ENCODE data around the gene SLC35F1.

The SLC35F1 gene

GRCh38 chr6:118200160-118200559 is 293.1 kb downstream of the SLC35F1 start:
- no peak for DNase-seq (ENCODE audit: low read depth)

GRCh38 chr6:118202517-118202916 is 295.5 kb downstream of the SLC35F1 start:
- DNase-seq (ENCODE audit: low read depth), result no peak

- no peak for DNase-seq (ENCODE audit: low read depth)
These were observed 296.5 kb downstream of the SLC35F1 start for GRCh38 chr6:118203545-118203944.

- DNase-seq (ENCODE audit: low read depth), result no peak
These were observed 299.2 kb downstream of the SLC35F1 start for GRCh38 chr6:118206221-118206620.

GRCh38 chr6:118207947-118208346 is 300.9 kb downstream of the SLC35F1 start:
- DNase-seq (ENCODE audit: low read depth), result no peak

- no peak for DNase-seq (ENCODE audit: low read depth)
These were observed 305.5 kb downstream of the SLC35F1 start for GRCh38 chr6:118212451-118213173.

- no peak for DNase-seq (ENCODE audit: low read depth)
These were observed 308.2 kb downstream of the SLC35F1 start for GRCh38 chr6:118215269-118215668.

GRCh38 chr6:118216751-118217150 is 309.7 kb downstream of the SLC35F1 start:
- DNase-seq (ENCODE audit: low read depth), result no peak

- no peak for DNase-seq (ENCODE audit: low read depth)
These were observed 311.1 kb downstream of the SLC35F1 start for GRCh38 chr6:118218156-118218555.

GRCh38 chr6:118220429-118221128 is 313.5 kb downstream of the SLC35F1 start:
- DNase-seq (ENCODE audit: low read depth), result no peak

- no peak for DNase-seq (ENCODE audit: low read depth)
These were observed 316.3 kb downstream of the SLC35F1 start for GRCh38 chr6:118223316-118223715.

- no peak for DNase-seq (ENCODE audit: low read depth)
These were observed 321.8 kb downstream of the SLC35F1 start for GRCh38 chr6:118228886-118229285.

GRCh38 chr6:118240878-118241528 is 333.9 kb downstream of the SLC35F1 start:
- DNase-seq (ENCODE audit: low read depth), result no peak

- no peak for DNase-seq (ENCODE audit: low read depth)
These were observed 339.3 kb downstream of the SLC35F1 start for GRCh38 chr6:118246406-118246805.

GRCh38 chr6:118248171-118248570 is 341.1 kb downstream of the SLC35F1 start:
- no peak for DNase-seq (ENCODE audit: low read depth)

GRCh38 chr6:118249680-118250079 is 342.6 kb downstream of the SLC35F1 start:
- DNase-seq (ENCODE audit: low read depth), result no peak

- no peak for DNase-seq (ENCODE audit: low read depth)
These were observed 345.4 kb downstream of the SLC35F1 start for GRCh38 chr6:118252474-118252873.

- DNase-seq (ENCODE audit: low read depth), result no peak
These were observed 346.7 kb downstream of the SLC35F1 start for GRCh38 chr6:118253741-118254140.

- no peak for DNase-seq (ENCODE audit: low read depth)
These were observed 353.8 kb downstream of the SLC35F1 start for GRCh38 chr6:118260833-118261232.

GRCh38 chr6:118263921-118264486 is 356.9 kb downstream of the SLC35F1 start:
- DNase-seq (ENCODE audit: low read depth), result no peak

- no peak for DNase-seq (ENCODE audit: low read depth)
These were observed 362.6 kb downstream of the SLC35F1 start for GRCh38 chr6:118269659-118270058.

GRCh38 chr6:118277631-118278030 is 370.6 kb downstream of the SLC35F1 start:
- no peak for DNase-seq (ENCODE audit: low read depth)

- DNase-seq (ENCODE audit: low read depth), result no peak
These were observed 373.1 kb downstream of the SLC35F1 start for GRCh38 chr6:118280210-118280609.

Data from activated T-helper 9 cell treated with anti-CD3 and anti-CD28 coated beads, Interleukin-2, amount 50 U/mL, for 16 hours (primary cell).